Fibroblast of lung (primary cell): ENCODE measurements around the gene BID.

ENCODE experiments used
- CTCF ChIP-seq, 2 donors: IDR thresholded peaks in 1 of 2; conservative IDR thresholded peaks in 1 of 2; 1 replicate in 1 of 2; 2 replicates in 1 of 2; pipeline ENCODE4 v1.5.1; 2011 to 2012; ENCODE audit warnings: low read length in 2 of 2, control low read depth in 1 of 2, inconsistent platforms in 1 of 2, low read depth in 1 of 2, mild to moderate bottlenecking in 1 of 2
- EZH2 ChIP-seq: IDR thresholded peaks from 2 replicates; pipeline ENCODE4 v1.5.1; 2012; ENCODE audit warnings: low read length, control low read depth, mild to moderate bottlenecking; ENCODE audit errors: missing control alignments

GRCh38 chr22:17807578-17808410 is 33.5 kb upstream of the BID start:
- TF ChIP-seq CTCF (conservative IDR thresholded peaks at IDR 0.05 in 1 of 2, IDR thresholded peaks at IDR 0.05 in 1 of 2; ENCODE audit: low read depth in 1 of 2, low read length in 2 of 2) (no peak), EZH2 (no peak)
